Activated T-cell treated with anti-CD3 and anti-CD28 coated beads for 24 hours (primary cell): ENCODE measurements around the gene CPT1A.

ENCODE experiments used
- DNase-seq: peaks from one replicate; pipeline ENCODE4 v3.0.0-alpha.2; 2020; ENCODE audit warnings: low read depth

CPT1A gene

GRCh38 chr11:68798221-68798813, 43.4 kb downstream of the CPT1A start:
- DNase-seq: peak; percentile 14

- no peak for DNase-seq
Measured at GRCh38 chr11:68796801-68797200, 44.9 kb downstream of the CPT1A start.

- DNase-seq: no peak
Measured at GRCh38 chr11:68792400-68792966, 49.2 kb downstream of the CPT1A start.

- no peak for DNase-seq
Measured at GRCh38 chr11:68784653-68785052, 57.1 kb downstream of the CPT1A start.

- no peak for DNase-seq
Measured at GRCh38 chr11:68783216-68783821, 58.4 kb downstream of the CPT1A start.

GRCh38 chr11:68782711-68783110, 59.0 kb downstream of the CPT1A start:
- no peak for DNase-seq

- DNase-seq: no peak
Measured at GRCh38 chr11:68780829-68781228, 60.9 kb downstream of the CPT1A start.

- no peak for DNase-seq
Measured at GRCh38 chr11:68778205-68778604, 63.5 kb downstream of the CPT1A start.

- no peak for DNase-seq
Measured at GRCh38 chr11:68776442-68777235, 65.1 kb downstream of the CPT1A start.

- no peak for DNase-seq
Measured at GRCh38 chr11:68775951-68776388, 65.7 kb downstream of the CPT1A start.

- DNase-seq: no peak
Measured at GRCh38 chr11:68774194-68774585, 67.5 kb downstream of the CPT1A start.

- DNase-seq: no peak
Measured at GRCh38 chr11:68773521-68774193, 68.1 kb downstream of the CPT1A start.

GRCh38 chr11:68772936-68773335, 68.8 kb downstream of the CPT1A start:
- DNase-seq: no peak

GRCh38 chr11:68770781-68771180, 70.9 kb downstream of the CPT1A start:
- DNase-seq: no peak

GRCh38 chr11:68767672-68768071, 74.0 kb downstream of the CPT1A start:
- DNase-seq: no peak

- no peak for DNase-seq
Measured at GRCh38 chr11:68766786-68767185, 74.9 kb downstream of the CPT1A start.

- DNase-seq: no peak
Measured at GRCh38 chr11:68764746-68765145, 77.0 kb downstream of the CPT1A start.

GRCh38 chr11:68763926-68764657, 77.6 kb downstream of the CPT1A start:
- DNase-seq: no peak

- DNase-seq: no peak
Measured at GRCh38 chr11:68763181-68763721, 78.5 kb downstream of the CPT1A start.

- DNase-seq: no peak
Measured at GRCh38 chr11:68762481-68762880, 79.2 kb downstream of the CPT1A start.

- no peak for DNase-seq
Measured at GRCh38 chr11:68761801-68762200, 79.9 kb downstream of the CPT1A start.
